GM21717 (cell line): ENCODE results near the gene MS4A15.

ENCODE experiments used
- ATAC-seq: cut with Tn5 transposase; IDR thresholded peaks from one replicate; pipeline ENCODE4 v1.9.1; 2021; ENCODE audit warnings: mild to moderate bottlenecking, moderate library complexity; ENCODE audit not compliant: unreplicated experiment

The MS4A15 gene

DNA sequence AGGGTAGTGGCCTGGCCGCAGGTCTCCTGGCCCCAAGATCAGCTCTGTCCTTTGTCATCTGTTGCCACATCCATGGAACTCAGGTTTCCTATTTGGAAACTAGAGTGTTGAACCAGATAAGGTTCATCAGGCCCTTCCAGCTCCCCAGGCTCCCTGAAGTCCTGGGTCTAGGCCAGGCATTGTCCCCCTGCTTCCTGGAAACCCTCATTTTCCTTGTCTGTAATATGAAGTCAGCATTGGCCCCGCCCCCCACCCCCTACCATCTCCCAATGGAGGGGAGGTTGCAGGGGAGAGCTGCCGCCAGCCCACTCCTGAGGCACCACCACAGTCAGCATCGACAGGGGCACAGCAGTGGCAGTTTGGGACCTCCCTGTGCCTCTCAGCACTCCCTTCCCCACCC, 19.5 kb downstream of the MS4A15 start:
- ATAC-seq: no peak

GRCh38 chr11:60777106-60777505, 20.4 kb downstream of the MS4A15 start:
- ATAC-seq: no peak

- ATAC-seq: no peak
Measured at GRCh38 chr11:60777572-60777971, 20.9 kb downstream of the MS4A15 start.

- no peak for ATAC-seq
Measured at GRCh38 chr11:60780065-60780464, 23.4 kb downstream of the MS4A15 start.

DNA sequence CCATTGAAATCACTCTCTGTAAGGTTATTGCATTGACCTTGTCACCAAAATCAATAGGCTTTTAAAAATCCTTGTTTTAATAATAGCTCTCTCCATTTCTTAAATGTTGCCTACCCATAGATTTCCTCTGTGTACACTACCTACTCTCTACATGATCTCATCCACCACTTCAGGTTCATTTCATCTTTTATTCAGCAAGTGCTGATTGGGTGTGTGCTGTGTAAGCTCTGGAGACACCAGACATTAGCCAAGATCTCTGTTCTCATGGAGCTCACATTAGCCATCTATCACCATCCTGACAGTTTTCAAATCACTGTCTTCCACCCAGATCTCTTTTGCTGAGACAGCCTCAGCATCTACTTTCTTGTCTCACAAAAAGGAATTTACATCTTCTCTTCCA, 24.1 kb downstream of the MS4A15 start:
- no peak for ATAC-seq

GRCh38 chr11:60781286-60781980, 24.8 kb downstream of the MS4A15 start:
- no peak for ATAC-seq

GRCh38 chr11:60781981-60782316, 25.3 kb downstream of the MS4A15 start:
- ATAC-seq: no peak

GRCh38 chr11:60782393-60783140, 25.9 kb downstream of the MS4A15 start:
- no peak for ATAC-seq

DNA sequence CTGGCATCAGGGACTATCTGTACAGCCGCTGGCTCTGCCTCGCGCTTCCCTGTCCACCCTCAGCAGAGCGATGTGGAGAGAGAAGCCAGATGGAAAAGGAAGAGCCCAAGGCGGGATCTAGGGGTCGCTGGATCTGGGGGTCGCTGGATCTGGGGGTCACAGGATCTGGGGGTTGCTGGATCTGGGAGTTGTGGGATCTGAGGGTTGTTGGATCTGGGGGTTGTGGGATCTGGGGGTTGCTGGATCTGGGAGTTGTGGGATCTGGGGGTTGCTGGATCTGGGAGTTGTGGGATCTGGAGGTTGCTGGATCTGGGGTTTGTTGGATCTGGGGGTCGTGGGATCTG, 26.4 kb downstream of the MS4A15 start:
- ATAC-seq: no peak

DNA sequence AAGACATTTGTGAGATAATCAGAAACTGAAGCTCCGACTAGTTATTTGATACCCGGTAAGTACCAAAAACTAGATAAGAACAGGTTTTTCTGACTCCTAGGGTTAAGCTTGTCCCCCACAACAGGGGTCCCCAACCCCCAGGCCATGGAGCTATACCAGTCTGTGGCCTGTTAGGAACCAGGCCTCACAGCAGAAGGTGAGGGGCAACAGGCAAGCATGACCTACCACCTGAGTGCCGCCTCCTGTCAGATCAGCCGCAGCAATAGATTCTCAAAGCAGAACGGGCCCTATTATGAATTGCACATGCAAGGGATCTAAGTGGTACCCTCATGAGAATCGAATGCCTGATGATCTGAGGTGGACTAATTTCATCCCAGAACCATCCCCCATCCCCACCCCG, 27.2 kb downstream of the MS4A15 start:
- no peak for ATAC-seq

GRCh38 chr11:60785136-60785535, 28.5 kb downstream of the MS4A15 start, which contains the start of gene MS4A10:
TSS of gene MS4A10 (plus strand) at chr11:60785333. CDS start at chr11:60790336, 5,003 bp downstream.
- no peak for ATAC-seq

- ATAC-seq: no peak
Measured at GRCh38 chr11:60785806-60786361, 29.2 kb downstream of the MS4A15 start.

- ATAC-seq: no peak
Measured at GRCh38 chr11:60786811-60787567, 30.3 kb downstream of the MS4A15 start.

GRCh38 chr11:60788401-60789125, 31.9 kb downstream of the MS4A15 start:
- no peak for ATAC-seq

DNA sequence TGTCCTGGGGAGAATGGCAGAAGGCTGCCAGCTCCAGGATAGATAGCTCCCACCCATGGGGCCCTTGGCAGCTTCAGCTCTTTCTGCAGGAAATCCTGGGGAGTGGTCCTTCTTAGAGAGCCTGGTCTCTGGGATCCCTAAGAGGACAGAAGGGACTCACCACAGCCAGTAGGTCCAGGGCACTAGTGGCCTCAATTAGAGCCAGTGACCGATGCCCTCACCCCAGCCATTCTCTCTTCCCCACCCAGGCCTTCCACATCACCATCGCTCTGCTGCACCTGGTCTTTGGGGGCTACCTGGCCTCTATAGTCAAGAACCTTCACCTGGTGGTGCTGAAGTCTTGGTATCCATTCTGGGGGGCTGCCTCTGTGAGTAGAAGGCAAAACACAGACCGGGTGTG, 34.1 kb downstream of the MS4A15 start:
- no peak for ATAC-seq

DNA sequence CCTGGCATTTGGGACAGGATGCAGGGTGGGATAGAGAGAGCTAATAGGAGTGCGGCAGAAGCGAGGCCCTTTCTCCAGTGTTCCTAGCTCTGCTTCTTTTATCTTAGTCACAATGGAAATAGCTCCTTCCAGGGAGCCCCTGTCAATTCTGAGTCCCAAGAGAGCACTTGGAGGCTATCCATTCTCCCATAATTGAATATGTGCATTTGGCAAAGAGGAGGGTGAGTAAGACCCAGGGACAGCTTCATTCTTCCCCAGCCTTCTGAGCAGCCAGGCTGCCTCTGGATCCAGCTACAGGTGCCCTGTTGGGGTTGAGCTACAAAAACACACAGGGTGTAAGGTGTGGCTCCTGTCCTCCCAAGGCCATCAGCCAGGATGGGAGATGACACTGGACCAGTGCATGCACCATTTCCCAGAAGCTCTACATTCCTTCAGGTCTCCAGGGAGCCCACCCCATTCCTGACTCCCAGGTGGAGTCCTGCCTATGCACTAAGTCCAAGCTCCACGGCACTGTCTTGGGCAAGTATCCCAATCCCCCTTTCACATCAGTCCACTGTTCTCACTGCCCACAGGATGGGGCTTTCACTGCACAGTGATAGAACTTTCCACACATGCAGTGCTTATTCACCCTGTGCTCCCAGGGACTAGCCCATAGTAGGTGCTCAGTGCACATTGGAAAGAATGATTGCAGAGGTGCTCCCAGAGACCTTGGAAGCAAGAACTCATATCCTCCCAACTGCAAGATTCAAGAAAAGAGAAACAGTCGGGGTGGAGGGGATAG, 34.7 kb downstream of the MS4A15 start:
- ATAC-seq: no peak

GRCh38 chr11:60792521-60792920, 35.9 kb downstream of the MS4A15 start:
- ATAC-seq: no peak

DNA sequence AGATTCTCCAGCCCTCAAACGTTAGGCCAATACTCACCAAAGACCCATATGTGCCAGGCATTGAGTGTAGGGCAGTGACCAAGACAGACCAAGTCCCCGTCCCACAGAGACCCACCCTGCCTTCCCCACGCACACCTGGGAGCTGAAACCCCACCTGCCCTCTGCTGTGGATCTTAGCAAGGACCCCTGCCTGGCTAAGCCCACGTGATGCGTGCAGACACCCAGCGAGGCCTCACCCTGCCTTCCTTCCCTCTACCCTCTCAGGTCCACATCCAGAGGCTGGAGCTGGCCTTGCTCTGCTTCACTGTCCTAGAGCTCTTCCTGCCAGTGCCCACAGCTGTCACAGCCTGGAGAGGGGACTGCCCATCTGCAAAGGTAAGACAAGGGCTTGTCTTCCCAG, 38.6 kb downstream of the MS4A15 start:
- ATAC-seq: no peak

DNA sequence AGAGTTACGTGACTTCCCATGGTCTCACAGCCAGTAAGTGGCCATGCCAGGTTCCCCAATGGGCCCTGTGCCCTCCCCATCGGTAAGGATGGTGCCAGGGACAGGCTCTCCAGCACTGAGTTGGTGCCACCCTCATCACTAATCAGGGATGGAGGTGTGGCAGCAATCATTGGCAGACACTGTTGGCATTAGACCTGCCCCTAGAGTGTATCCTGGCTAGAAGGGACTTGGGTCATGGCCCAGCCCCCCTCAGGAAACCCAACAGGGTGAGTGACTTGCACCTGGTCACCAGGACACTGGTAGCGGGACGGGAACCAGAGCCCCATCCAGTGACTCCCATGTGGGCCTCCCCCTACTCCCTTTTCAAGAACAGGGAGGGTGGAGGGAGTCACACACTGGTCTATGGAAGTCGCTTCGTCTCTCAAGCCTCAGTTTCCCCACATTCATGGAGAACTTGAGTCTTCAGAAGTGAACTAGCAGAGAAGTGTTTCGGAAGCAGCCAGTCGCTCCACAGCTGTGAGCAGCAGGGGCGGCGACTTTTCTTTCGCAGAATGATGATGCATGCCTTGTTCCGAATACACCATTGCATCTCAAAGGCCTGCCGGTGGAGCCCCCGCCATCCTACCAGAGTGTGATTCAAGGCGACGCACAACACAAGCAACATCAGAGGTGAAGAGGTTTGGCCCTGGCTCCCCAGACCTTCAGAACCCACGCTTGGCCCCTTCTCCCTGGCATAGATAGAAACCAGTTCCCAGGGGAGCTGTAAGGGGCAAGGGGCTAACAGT, 41.4 kb downstream of the MS4A15 start:
- ATAC-seq: no peak
